GM12875 (cell line): ENCODE results near the gene ABCA8.

ENCODE experiments used
- H3K4me3 ChIP-seq: one replicate; pipeline ENCODE4 v1.5.1; 2011; ENCODE audit warnings: low read depth, low read length, control low read depth
- TF ChIP-seq, protein P1 (sequence below): IDR thresholded peaks from 2 replicates; pipeline ENCODE4 v1.5.1; 2011; ENCODE audit warnings: low read depth, mild to moderate bottlenecking, control low read depth, inconsistent platforms, low read length, moderate library complexity, borderline replicate concordance; ENCODE audit not compliant: insufficient read depth

ABCA8 gene

DNA sequence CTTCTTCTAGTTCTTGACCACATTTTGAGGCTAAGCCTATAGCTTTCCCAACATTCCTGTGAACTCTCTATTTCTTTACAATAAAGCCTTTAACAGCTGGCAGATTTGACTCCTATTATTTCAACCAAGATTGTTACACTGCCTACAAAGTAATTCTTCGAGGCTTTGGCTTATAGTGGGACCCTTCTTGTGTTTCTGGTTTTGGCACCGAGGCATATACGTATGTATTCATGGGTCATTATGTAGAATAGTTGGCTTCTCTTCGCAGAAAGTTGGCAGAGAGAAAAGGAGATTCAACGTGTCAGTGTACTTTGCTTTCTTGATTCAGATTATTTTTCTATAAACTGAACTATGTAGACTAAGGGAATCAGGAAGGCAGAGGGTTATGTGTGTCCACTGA is 102.2 kb downstream of the ABCA8 start:
- no peak overlapping the region for H3K4me3 ChIP-seq
- TF ChIP-seq, protein P1, sequence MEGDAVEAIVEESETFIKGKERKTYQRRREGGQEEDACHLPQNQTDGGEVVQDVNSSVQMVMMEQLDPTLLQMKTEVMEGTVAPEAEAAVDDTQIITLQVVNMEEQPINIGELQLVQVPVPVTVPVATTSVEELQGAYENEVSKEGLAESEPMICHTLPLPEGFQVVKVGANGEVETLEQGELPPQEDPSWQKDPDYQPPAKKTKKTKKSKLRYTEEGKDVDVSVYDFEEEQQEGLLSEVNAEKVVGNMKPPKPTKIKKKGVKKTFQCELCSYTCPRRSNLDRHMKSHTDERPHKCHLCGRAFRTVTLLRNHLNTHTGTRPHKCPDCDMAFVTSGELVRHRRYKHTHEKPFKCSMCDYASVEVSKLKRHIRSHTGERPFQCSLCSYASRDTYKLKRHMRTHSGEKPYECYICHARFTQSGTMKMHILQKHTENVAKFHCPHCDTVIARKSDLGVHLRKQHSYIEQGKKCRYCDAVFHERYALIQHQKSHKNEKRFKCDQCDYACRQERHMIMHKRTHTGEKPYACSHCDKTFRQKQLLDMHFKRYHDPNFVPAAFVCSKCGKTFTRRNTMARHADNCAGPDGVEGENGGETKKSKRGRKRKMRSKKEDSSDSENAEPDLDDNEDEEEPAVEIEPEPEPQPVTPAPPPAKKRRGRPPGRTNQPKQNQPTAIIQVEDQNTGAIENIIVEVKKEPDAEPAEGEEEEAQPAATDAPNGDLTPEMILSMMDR: no peak

DNA sequence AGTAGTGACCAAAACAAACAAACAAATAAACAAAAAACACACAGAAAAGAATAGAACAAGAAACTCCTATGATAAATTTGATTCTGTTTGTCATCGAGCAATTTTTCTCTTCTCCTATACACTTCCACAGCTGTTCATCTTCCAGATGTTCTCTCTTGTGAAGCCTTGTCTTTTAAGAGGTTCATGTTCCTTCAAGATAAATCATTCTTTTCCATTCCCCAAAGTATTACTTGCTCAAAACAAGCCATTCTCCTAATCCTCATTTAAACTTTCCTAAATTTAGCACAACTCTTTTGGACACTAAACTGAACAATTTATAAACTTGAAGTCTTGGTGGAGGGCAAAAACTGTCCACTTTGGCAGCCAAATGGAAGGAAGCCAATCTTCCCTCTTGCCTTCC is 103.3 kb downstream of the ABCA8 start:
- TF ChIP-seq, protein P1: no peak
- H3K4me3 ChIP-seq: no peak overlapping the region

DNA sequence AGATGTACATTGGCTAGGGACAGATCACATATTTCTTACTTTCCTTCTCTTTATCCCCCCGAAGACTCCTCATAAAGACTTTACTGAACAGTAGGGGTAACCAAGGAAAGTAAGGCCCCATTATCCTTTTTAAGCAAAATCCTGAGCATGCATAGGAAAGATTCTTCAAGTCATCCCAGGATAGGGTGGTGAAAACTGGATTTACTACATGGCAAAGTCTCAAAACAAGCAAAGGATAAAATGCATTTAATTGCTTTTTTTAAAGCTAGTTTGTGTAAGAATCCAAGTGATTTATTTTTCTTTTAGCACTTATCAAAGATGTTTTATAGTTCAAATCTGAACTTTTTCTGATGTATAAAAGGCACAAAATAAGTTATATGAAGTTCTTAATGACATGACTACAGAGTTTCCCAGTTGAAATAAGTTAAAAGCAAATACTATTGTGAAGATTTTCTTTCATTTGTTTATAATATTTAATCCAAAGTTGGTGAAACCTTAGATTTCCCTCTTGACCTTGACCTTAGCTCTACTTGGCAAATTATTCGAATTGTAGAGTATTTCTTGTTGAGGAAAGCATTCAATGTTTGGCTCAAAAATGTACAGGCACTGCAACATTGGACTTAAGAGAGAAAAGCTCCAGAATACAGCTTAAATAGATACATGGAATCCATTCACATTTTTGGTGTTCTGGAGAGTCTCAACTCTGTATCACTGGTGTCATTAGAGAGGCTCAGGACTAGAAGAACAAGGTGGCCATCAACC is 104.3 kb downstream of the ABCA8 start:
- H3K4me3 ChIP-seq: no peak overlapping the region
- TF ChIP-seq, protein P1: no peak

DNA sequence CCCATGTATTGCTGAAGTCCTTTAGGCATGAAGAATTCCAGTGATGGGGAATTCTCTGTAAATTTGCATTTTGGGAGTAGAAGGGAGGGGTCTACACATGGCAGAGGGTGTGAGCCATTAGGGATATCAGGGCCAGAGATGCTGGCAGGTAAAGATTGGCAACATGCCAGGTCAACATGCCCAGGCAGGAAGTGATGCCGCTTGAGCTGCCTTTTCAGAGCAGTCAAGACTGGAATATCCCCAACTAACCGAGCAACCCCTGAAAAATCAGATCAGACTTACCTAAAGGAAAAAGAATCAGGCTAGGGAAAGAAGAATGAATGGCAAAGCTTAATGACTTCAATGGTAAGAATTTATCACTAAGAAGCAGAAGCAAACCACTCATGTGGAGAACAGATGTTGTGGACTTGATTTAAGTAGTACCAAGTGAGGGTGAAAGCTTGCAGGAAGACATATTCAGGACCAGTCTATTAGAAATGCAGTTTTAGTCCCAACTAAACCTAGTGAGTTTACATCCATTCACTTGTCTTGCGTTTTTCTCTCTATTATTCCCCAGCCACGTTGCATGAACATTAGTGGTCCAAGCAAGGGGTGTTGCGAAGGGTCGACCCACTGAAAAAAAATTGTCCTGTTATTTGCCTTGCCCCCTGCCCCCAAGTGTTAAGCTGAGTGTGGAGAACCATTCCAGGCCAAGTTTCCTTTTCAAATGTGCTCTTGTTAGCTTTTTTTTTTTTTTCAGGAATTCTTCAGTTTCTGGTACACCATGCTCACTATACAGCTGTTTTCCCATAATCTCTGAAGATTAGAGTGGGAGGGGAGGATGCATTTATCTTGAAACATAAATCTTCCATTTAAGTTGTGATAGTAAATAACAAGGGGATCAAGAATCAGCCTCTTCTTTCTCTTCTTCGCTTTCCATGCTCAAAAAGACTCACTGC is 105.2 kb downstream of the ABCA8 start:
- TF ChIP-seq, protein P1: no peak
- no peak overlapping the region for H3K4me3 ChIP-seq

DNA sequence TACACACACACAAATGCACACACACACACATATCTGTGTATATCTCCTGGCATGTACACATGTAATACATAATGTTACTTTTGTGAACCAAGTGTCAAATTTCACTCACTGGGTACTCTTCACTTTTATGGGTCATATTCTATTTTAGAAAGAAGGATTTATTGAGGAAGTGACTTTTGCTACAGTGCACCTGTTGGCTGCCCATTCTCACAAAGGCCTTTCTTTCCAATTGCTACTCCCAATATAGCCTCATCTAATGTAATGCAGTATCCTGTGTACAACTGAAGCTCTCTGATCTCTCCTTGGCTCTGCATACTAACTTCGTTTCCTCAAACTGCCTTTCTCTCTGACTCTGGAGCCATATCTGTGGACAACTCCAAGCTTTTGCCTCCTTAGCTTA is 107.5 kb downstream of the ABCA8 start:
- no peak overlapping the region for H3K4me3 ChIP-seq
- TF ChIP-seq, protein P1: no peak

DNA sequence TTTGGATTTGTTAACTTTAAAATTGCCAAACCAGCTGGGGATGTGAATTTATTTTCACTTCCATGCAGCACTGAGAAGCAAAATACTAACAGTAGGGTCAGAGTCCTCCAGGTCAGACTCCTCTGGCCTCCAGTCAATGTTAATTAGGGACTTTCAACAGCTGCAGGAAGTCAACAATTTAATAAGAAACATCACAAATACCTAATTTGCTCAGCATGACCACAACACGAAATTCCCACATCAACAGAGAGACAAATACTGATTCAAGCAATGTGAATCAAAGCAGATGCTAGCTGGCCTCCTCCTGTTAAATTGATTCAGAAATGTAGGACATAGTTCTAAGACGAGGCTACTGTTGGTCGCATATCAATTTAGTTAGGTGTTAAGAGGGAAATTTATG is 111.7 kb downstream of the ABCA8 start:
- no peak overlapping the region for H3K4me3 ChIP-seq
- TF ChIP-seq, protein P1: no peak
